ENCODE measurements around the gene TFB1M.

- TF ChIP-seq CTCF (conservative IDR thresholded peaks at IDR 0.05 in 1 of 2, IDR thresholded peaks at IDR 0.05 in 1 of 2; ENCODE audit: extremely low read depth in 1 of 2, insufficient read depth in 1 of 2, low read depth in 1 of 2, low read length in 2 of 2): no peak
- TF ChIP-seq EZH2 (IDR thresholded peaks at IDR 0.05; ENCODE audit: borderline replicate concordance, low read length): no peak
Measured at GRCh38 chr6:155234687-155235086, 79.6 kb downstream of the TFB1M start.
